Measurements from ENCODE around the gene XPA. TPM values are rescaled to one million over a fixed set of nuclear protein-coding genes. Genes with fewer than 3 reads are reported as not detected.

Gene XPA
- total and polyA plus RNA-seq, 2 of the 13 experiments (the other 11 are each of a cell fraction or from before 2014, with no cell fraction given) = 2.3 to 15.2 TPM

GRCh38 chr9:97696803-97697601 is at the start of gene XPA (continued):
- TF ChIP-seq KIAA2018 (CRISPR knock-in tag; IDR thresholded peaks at IDR 0.05; ENCODE audit: borderline replicate concordance) (no peak), ETS1 (CRISPR knock-in tag; IDR thresholded peaks at IDR 0.05) (0 out of 2 replicates have a peak, but pooled peaks have one; percentile 30), AGO1 (IDR thresholded peaks at IDR 0.05; ENCODE audit: low read depth, low read length, poor library complexity, severe bottlenecking) (no peak), FOXO4 (CRISPR knock-in tag; conservative IDR thresholded peaks at IDR 0.05) (peak; percentile 99), ZSCAN21 (CRISPR knock-in tag; IDR thresholded peaks at IDR 0.05; ENCODE audit: borderline replicate concordance) (peak; percentile 43; the same call in 1 of the 2 replicates), IKZF1 (IDR thresholded peaks at IDR 0.05) (no peak), ZNF263 (CRISPR knock-in tag; IDR thresholded peaks at IDR 0.05) (no peak), AHR (CRISPR knock-in tag; IDR thresholded peaks at IDR 0.05) (no peak), ZFP91 (CRISPR knock-in tag; IDR thresholded peaks at IDR 0.05; ENCODE audit: borderline replicate concordance) (peak; percentile 93; the same call in 1 of the 2 replicates), ZNF512B (CRISPR knock-in tag; IDR thresholded peaks at IDR 0.05; ENCODE audit: borderline replicate concordance) (no peak), MED1 (CRISPR knock-in tag; IDR thresholded peaks at IDR 0.05) (peak; percentile 31), ZNF317 (CRISPR knock-in tag; IDR thresholded peaks at IDR 0.05) (no peak)

Data from HepG2 (cell line).